Femur (tissue), 1 donor: ENCODE measurements around the gene DLG2.
A peak's percentile ranks its signal among the peaks of the same experiment; 100 is the strongest.

Experiments used
- DNase-seq: peaks from one replicate; pipeline ENCODE4 v3.0.0-alpha.2; 2017

DLG2 gene

GRCh38 chr11:84722583-84723108, 904.5 kb downstream of the DLG2 start:
- DNase-seq: no peak

- no peak for DNase-seq
Measured at GRCh38 chr11:84721561-84721961, 905.6 kb downstream of the DLG2 start.

- peak; percentile 50 for DNase-seq
Measured at GRCh38 chr11:84720706-84721402, 906.3 kb downstream of the DLG2 start.

DNA sequence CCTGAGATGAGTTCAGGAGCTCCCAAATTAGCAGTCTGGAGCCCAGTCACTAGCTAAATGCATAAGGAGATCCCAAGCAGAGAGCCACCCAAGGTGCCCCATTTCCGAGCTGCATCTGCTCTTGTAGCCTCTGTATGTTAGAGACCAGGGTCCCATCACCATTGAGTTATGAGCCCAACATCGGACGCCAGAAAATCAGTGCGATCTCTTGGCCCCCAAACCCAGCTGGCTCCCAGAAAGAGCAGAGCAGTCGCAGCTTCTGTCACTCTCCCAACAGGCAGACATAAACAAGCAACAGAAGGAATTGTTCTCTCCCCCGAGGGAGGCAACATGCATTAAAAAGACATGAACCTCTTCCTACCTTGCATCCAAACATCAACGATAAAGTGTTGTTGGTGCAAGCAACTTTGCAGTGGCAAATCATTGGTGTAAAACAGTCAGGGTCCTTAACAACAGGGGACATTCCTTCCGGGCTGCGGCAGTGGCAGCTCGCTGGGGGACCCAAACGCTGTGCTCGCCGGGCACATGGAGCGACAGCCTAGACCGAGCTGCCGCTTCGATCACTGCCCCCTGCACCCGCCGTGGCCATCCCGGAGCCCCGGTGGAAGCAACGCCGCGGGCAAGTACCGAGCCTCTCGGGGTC, 907.1 kb downstream of the DLG2 start:
- peak; percentile 17 for DNase-seq

DNA sequence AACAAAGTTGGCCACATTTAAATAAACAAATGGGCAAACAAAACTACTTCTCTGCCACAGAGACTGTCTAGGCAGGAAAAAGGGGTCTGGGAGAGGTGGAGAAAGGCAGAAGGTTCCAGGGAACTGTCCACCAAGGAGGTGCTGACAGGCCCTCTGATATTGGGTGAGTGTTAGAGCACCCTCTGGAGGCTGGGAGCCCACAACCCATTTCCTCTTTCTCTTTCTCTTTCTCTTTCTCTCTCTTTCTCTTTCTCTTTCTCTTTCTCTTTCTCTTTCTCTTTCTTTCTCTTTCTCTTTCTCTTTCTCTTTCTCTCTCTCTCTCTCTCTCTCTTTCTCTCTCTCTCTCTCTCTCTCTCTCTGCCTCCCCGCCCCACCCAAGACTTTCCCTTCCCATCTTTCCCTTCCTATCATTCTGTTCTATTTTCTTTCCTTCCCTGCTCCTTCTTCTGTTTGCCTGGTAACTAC, 912.8 kb downstream of the DLG2 start:
- peak; percentile 62 for DNase-seq

- no peak for DNase-seq
Measured at GRCh38 chr11:84691830-84692229, 935.3 kb downstream of the DLG2 start.

DNA sequence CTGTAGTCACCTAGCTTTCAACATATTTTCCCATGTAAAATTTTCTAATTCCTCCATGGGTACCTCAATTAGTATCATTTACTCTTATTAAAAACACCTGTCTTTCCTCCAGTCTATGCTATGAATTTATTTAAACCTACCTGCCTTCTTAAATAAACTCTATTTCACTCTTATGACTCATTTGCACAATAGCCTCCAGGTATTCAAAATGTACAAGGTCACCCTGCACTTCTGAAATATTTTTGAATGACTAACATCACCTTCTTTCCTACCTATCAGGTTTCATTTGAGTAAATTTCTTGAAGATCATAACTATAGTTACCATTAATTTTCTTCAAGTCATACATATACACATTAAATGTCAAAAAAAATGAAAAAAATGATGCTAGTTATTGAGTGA, 939.7 kb downstream of the DLG2 start:
- DNase-seq: no peak

DNA sequence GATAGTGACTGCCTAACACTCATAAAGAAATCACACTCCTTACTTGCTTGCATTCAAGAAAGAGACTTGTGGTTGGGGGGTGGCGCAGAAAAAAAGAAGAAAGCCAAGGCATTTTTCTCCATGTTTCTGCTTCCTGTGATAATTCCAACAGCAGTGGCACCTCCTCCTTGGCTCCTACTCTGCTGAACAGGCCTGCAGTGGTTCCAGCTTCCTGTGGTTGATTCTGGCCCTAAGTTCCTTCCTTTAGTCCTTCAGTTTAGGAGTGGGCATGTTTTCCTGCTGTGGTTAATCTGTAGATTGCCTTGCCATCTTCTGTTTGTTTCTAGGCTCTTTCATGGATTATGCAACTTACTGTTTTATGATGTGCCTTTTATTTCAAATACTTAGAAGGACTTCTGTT, 940.4 kb downstream of the DLG2 start:
- DNase-seq: peak; percentile 50

GRCh38 chr11:84685976-84686375, 941.2 kb downstream of the DLG2 start:
- no peak for DNase-seq

DNA sequence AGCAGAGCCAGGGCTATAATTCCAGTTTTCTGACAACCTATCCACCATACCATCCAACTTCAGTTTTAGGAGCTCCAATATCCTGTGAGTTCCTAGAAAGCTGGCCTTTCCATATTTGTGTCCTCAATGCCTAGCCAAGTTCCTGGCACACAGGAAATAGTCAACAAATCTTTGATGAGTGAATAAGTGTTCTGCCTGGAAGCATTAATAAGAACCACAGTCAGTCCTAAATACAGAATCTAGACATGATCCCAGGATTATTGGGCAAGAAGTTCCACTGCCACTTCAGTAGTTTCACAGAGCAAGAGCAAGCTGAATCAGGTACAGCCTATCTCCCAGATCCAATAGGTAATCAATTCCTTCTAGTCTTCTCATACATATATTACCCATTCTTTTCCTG, 942.0 kb downstream of the DLG2 start:
- no peak for DNase-seq

DNA sequence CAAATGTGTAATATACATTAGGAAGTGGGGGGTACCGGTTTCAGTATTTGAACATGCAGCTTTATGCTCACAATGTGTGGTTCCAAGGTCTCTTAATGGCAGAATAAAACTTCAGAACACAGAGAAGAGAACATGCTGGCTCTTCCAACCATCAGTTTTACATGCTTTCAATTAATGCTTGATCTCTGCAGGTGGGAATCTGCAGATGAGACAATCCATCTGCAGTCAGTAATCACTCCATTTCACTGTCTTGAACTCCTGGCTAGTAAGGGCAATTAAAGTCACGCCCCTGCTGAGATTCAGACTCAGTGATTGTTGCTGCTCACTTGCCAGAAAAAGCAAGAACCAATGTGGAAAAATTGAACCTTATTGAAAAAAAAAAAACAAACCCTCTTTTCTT, 945.7 kb downstream of the DLG2 start:
- DNase-seq: no peak

- DNase-seq: no peak
Measured at GRCh38 chr11:84675396-84676025, 951.6 kb downstream of the DLG2 start.

GRCh38 chr11:84673753-84674152, 953.4 kb downstream of the DLG2 start:
- no peak for DNase-seq

DNA sequence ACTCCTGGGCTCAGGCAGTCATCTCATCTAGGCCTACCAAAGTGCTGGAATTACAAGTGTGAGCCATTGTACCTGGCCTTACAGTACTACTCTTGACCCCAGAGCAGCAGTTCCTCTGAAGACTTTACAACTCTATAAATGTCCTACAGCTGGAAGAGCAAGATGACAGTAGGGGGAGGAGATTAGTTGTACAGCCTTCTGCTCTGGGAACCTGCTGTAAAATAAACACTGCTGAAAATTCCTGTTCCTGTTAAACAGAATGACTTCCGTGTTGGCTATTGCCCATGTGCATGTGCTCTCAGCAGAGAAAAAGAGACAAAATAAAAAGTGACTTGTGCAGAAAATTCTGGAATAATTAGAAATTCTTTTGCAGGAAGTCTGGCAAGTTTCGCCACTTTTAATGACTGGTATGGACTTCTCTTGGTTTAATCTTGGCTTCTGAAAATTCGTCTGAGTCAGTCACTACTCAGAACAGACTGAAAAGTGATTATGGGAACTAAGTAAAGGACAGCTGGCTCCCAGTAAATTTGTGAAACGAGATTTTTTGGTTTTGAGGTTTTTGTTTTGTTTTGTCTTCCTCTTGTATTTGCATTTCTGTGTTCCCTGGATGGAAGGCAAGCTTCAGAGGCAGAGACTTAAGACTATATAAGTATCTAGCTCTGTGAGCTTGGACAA, 955.7 kb downstream of the DLG2 start:
- no peak for DNase-seq

DNA sequence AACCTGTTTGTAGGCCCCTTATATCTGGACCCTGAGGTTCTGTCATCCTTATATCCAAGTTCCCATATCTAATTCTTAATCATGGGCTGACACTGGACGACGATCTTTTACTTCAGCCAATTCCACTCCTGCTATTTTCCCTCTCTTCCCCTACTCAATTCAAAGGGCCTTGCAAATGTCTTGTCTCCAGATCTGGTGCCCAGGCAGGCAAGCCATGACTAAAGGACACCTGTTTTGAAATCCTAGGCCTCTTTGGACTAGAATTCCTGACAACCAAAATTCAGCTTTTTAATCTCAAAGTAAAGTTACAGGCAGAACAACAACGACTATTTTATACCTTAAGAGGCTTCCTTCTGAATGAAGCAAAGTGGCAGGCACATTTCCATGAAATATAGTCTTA, 963.4 kb downstream of the DLG2 start:
- DNase-seq: no peak

DNA sequence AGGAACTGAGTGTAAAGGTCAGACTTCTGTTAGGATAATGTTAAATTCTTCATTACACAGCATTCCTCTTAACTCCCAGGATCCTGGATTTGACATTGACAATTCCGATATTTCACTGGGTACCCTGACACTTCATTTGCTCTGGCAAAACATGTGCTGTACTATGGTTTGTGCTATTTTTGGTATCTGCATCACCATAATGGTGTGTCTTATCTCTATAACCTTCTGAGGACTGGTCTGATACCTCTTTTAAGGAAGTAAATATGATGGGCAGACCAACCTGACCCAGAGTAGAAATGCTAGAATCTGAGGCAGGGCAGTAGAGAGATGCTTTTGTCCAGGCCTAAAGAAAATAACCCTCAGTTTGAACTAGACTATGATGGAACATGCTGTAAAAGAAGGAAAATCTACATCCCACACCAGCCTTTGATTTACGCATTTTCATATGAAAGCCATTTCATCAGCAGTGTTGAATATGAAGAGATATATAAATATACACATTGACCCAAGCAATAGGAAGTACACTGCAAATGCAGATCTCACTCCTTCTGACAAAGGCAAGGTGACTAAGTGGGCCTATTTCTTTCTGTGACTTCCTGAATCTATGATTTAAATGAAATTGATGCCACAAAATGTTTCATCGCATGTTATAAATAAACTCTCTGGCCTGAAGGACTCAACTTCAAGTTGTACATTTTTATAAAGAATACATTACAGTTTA, 966.7 kb downstream of the DLG2 start:
- no peak for DNase-seq

DNA sequence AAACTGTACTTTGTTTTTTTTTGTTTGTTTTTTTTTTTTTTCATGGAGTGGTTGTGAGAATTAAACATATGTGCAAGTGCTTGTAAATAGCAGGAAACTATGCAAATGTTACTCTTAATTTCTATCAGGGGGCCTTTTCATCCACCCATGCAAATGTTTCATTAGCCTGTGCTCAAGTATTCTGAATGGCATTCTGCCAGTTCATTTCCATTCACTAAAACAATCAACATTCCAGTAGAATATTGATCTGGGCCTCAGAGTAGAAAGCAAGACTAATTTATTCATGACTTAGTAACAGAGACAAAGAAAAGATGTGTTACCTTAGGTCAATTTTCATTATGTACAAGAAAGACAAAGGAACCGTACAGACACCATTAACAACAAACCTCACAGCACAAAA, 971.4 kb downstream of the DLG2 start:
- DNase-seq: no peak

- no peak for DNase-seq
Measured at GRCh38 chr11:84648471-84648870, 978.7 kb downstream of the DLG2 start.

- no peak for DNase-seq
Measured at GRCh38 chr11:84645988-84646694, 981.0 kb downstream of the DLG2 start.

- no peak for DNase-seq
Measured at GRCh38 chr11:84642500-84642899, 984.6 kb downstream of the DLG2 start.

DNA sequence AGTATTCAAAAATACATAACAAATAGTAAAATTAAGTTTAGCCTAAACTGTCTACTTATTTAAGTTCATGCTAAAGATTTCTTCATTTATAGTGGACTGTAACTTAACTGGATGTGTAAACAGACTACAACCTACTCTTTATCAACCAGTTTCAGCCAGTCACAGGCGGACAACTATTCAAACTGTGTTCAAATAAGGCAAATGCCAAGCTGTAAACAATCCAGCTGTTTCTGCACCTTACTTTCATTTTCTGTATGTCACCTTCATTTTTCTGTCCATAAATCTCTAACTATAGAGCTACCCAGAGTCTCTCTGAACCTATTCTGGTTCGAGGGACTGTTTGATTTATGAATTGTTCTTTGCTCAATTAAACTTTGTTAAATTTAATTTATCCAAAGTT, 992.8 kb downstream of the DLG2 start:
- DNase-seq: no peak
